Endometrial microvascular endothelial cells (primary cell): ENCODE measurements around the gene PKP4. TPM values are rescaled to one million over a fixed set of nuclear protein-coding genes. Genes with fewer than 3 reads are reported as not detected.

Source experiments
- in situ Hi-C: cut with HindIII; loops from 2 replicates; pipeline ENCODE4 v1.10.0; 2017; ENCODE audit warnings: low sequenced_read_pairs, low pct_unique_long_range_greater_than_20kb; ENCODE audit errors: inconsistent ontology term
- total RNA-seq: library from RNA; depleted of rRNA; stranded (reverse); fragments of >200 nt; gene quantifications from one replicate; pipeline ENCODE4 v1.2.3, GENCODE V29; 2015; ENCODE audit errors: inconsistent ontology term

Gene PKP4
- total RNA-seq, 1 donor from 2014 or later = 32.3 TPM

GRCh38 chr2:158569284-158569683, 112.5 kb downstream of the PKP4 start:
- in situ Hi-C loops = no loop called here

GRCh38 chr2:158570869-158571268, 114.1 kb downstream of the PKP4 start:
- in situ Hi-C loops = no loop called here

- in situ Hi-C loops = no loop called here
These were observed 117.0 kb downstream of the PKP4 start for GRCh38 chr2:158573739-158574138.

GRCh38 chr2:158575051-158575635, 118.4 kb downstream of the PKP4 start:
- in situ Hi-C loops = no loop called here

GRCh38 chr2:158577141-158577540, 120.4 kb downstream of the PKP4 start:
- in situ Hi-C loops = no loop called here

GRCh38 chr2:158578703-158579330, 122.1 kb downstream of the PKP4 start:
- in situ Hi-C loops = no loop called here

- in situ Hi-C loops = no loop called here
These were observed 123.2 kb downstream of the PKP4 start for GRCh38 chr2:158579928-158580327.

- in situ Hi-C loops = no loop called here
These were observed 124.0 kb downstream of the PKP4 start for GRCh38 chr2:158580760-158581159.

- in situ Hi-C loops = no loop called here
These were observed 125.9 kb downstream of the PKP4 start for GRCh38 chr2:158582670-158583069.

- in situ Hi-C loops = no loop called here
These were observed 127.2 kb downstream of the PKP4 start for GRCh38 chr2:158583923-158584322.

GRCh38 chr2:158586491-158586890, 129.7 kb downstream of the PKP4 start:
- in situ Hi-C loops = no loop called here

GRCh38 chr2:158589303-158589702, 132.6 kb downstream of the PKP4 start:
- in situ Hi-C loops = no loop called here

- in situ Hi-C loops = no loop called here
These were observed 142.2 kb downstream of the PKP4 start for GRCh38 chr2:158598862-158599517.

- in situ Hi-C loops = loop anchor here (25.0 kb wide), 1 partner anchor 138 kb away; no protein-coding TSS in a partner anchor
These were observed 142.9 kb downstream of the PKP4 start for GRCh38 chr2:158599609-158600008.

GRCh38 chr2:158600155-158600802, 143.5 kb downstream of the PKP4 start:
- in situ Hi-C loops = loop anchor here (25.0 kb wide), 1 partner anchor 137 kb away; no protein-coding TSS in a partner anchor

- in situ Hi-C loops = loop anchor here (25.0 kb wide), 1 partner anchor 135 kb away; no protein-coding TSS in a partner anchor
These were observed 145.3 kb downstream of the PKP4 start for GRCh38 chr2:158602027-158602426.

GRCh38 chr2:158603205-158603604, 146.5 kb downstream of the PKP4 start:
- in situ Hi-C loops = loop anchor here (25.0 kb wide), 1 partner anchor 134 kb away; no protein-coding TSS in a partner anchor

- in situ Hi-C loops = loop anchor here (25.0 kb wide), 1 partner anchor 133 kb away; no protein-coding TSS in a partner anchor
These were observed 147.2 kb downstream of the PKP4 start for GRCh38 chr2:158603986-158604385.

GRCh38 chr2:158610059-158610458, 153.3 kb downstream of the PKP4 start:
- in situ Hi-C loops = loop anchor here (25.0 kb wide), 1 partner anchor 127 kb away; no protein-coding TSS in a partner anchor
